ENCODE results near the gene ABCB10.
A peak's percentile ranks its signal among the peaks of the same experiment; 100 is the strongest.
"Not testable (repeated sequence)": the region's sequence is repeated elsewhere in the genome, so short reads cannot be mapped to it uniquely, and the experiment has no call there.

The ABCB10 gene

DNA sequence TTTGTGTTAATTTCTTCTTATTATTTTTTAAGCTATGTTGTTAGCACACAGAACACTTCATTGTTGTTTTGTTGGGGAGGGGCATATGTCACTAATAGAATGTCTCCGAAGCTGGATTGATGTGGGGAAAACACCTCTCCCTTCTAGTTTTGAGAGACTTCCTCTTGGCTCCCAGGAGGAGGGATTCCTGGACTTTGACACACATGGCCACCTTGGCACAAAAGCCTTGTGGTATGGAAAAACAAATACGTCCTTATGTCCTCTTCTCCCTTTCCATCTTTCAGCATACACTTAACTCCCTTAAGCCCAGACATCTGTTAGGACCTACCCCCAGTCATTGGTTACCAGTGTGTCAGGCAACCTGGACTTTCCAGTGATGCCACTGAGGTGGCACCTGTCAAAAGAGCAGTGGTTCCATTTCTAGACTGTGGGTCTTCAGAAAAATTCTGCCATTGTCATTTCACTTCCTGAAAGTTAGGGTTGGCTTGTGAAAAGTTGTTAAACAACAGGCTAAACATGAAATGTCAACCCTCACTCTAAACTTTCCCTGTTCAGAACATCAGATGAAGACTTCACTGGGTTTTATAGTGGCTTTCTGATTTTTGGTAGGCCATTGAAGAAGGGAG, 12.5 kb upstream of the ABCB10 start:
- no peak for DNase-seq

DNA sequence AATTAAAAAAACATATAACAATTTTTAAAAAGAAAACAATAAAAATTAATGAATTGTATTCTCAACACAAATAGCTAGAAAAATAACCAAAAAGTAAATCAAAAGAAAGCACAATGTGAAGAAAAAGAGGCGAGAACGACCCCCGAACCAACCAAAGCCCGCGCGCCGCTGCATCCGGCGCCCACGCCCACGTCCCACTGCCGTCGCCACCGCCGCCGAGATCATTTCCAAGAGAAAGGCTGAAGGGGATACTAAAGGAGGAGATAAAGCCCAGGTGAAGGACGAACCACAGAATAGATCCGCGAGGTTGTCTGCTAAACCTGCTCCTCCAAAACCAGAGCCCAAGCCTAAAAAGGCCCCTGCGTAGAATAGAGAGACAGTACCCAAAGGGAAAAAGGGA, 11.8 kb upstream of the ABCB10 start:
- no peak for DNase-seq

DNA sequence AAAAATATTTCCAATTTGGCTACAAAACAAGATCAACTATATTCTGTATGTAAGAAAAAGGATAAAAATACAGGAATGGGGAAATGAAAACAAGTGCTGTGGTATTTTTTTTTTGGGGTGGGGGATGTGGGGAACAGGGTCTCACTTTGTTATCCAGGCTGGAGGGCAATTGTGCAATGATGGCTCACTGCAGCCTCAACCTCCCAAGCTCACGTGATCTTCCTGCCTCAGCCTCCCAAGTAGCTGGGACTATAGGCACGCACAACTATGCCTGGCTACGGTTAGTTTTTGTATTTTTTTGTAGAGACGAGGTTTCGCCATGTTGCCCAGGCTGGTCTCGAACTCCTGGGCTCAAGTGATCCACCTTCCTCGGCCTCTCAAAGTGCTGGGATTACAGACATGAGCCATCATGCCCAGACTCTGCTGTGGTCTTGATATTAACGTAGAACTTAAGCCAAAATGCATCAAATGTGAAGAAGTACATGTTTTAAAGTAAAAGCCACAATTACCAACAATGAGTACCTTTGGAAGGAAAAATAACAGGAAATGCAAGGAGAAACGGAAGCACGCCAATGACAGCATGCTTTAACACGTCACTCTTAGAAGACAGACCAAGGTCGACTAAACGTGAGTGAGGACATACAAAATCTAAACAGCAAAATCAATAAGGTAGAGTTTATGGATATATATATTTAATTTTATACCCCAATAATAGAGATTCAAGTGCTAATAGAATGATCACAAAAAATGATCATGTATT, 8.8 kb upstream of the ABCB10 start:
- no peak for DNase-seq

DNA sequence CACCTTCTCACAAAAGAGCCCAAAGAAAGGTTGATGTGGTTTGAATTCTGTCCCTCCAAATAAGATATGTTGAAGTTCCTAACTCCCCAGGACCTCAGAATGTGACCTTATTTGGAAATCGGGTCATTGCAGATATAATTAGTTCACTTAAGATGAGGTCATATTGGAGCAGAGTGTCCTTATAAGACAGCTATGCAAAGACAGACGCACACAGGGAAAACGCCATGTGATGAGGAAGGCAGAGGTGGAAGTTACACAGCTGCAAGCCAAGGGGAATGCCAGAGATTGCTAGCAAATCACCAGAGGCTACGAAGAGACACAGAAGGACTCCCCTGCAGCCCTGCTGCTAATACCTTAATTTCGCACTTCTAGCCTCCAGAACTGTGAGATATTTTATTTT, 5.2 kb upstream of the ABCB10 start:
- no peak for DNase-seq

DNA sequence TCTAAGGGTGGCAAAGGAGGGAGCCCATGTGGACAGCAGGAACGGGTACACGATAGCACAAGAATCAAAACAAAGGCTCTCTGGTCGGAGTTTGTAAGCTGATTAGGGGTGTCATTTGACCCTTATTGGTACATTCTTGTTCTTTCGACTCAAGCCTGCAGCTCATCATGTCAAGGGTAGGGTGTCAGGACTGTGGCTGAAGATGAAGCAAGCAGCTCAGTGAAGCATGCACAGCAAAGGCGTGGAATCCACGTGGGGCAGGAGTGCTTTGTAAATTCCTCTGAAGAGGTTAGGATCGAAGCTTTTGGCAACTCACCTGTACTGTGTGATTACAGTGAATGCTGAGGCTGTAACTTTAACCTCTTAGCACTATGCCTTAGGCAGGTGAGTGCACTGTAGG, 4.7 kb upstream of the ABCB10 start:
- DNase-seq, result no peak

DNA sequence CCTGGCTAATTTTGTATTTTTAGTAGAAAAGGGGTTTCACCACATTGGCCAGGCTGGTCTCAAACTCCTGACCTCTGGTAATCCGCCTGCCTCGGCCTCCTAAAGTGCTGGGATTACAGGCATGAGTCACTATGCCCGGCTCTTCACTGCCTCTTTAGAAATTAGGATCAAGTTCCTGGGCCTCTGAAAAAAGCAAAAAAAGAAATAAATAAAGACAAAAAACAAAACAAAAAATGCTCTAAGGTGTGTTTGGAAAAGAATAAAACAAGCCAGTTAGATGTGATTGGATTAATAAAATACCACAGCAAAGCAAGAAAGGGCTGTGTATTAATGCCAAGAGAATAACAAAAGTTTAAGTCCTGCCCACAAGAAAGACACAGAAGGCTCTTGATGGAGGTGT, 4.2 kb upstream of the ABCB10 start:
- no peak for DNase-seq

DNA sequence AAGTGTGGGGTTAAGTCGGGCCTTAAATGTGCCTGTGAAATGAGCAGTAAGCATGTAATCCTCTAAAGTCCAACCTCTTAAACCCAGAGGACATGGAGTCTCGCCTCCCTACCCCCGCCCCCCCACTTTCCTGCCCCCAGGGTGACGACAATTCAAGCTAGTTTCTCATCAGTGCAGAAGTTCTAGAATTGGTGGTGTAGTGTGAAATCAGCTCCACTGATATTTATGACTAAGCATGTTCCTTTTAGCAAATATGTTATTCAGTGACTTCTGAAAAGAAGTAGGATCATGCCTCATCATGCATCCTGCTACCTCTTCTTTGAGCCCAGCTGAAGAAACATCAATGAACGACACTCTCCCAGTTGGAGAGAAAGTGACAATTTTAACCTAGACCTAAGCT, 2.6 kb upstream of the ABCB10 start:
- DNase-seq, result no peak

DNA sequence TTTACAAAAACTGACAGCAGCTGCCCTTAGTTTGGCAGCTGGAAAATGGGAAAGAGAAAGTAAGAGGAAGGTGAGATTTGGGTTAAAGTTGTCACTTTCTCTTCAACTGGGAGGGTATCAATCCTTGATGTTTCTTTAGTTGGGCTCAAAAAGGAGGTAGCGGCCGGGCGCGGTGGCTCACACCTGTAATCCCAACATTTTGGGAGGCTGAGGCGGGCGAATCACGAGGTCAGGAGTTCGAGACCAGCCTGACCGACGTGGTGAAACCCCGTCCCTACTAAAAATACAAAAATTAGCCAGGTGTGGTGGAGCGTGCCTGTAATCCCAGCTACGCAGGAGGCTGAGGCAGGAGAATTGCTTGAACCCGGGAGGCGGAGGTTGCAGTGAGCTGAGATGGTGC, 1.6 kb upstream of the ABCB10 start:
- DNase-seq, result not testable (repeated sequence)

DNA sequence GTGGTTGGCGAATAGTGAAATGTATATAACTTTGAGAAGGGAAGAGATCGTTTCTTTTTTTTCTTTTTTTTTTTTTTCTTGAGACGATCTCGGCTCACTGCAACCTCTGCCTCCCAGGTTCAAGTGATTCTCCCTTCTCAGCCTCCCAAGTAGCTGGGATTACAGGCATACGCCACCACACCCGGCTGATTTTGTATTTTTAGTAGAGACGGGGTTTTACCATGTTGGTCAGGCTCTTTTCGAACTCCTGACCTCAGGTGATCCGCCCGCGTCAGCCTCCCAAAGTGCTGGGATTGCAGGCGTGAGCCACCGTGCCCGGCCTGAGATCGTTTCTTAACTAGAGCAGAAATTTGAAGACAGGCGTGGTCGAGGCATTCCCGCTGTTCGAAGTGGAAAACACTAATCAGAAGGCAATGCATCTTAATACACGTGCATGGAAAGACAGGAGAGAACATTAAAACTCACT, 862 bp upstream of the ABCB10 start:
- DNase-seq, result not testable (repeated sequence)

DNA sequence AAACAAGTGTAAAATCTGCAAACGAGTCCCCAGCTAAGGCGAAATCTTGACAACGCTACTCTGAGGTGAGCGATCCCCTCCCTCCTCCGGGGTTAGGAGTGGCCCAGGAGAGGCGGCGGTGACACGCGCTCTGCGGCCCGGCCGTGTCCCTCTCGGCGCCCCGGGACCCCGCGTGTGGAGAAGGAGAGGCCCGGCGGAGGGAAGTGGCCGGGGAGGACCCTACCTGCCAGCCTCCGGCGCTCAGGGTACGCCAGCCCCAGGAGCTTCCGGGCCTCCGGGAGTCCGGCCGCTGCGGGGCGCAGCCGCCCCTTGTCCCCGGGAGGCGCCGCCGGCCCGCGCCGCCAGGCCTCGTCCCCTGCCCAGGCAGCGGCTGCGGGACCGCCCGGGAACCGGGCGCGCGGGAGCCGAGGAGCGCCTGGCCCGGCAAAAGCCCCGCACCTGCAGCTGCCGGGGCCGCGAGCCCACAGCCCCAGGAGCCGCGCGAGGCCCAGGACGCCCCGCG, 543 bp downstream of the ABCB10 start:
- peak; percentile 16 to 36 for DNase-seq

DNA sequence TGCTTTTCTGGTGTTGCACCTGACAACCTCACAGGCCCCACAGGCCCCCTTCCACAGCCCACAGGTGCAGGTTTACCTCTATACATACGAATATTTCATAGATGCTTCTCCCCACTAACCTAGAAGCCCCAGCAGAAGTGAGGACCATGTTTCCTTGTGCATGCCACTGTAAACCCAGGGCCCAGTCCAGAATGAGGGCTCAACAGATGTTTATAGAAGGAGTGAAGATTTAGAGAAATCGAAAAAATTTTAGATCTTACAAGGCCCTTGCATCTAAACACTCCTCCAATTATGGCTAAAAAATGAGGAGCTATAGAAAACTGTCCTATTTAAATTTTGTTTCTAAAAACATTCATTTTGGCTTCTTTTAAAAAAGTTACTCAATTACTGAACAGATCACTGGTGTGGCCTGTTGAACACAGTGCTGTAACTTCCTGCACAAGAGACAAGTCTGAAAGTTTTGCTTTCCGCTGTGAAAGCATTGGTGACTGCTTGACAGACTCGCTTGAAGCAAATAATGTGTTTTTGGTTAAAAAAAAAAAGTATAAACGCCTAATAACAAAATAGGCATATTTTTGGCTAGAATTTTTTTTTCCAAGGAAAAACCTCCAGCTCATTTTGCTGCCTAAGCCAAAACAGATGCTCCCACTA, 1.2 kb downstream of the ABCB10 start:
- DNase-seq, result peak in 1 of 2 donors; percentile 33

DNA sequence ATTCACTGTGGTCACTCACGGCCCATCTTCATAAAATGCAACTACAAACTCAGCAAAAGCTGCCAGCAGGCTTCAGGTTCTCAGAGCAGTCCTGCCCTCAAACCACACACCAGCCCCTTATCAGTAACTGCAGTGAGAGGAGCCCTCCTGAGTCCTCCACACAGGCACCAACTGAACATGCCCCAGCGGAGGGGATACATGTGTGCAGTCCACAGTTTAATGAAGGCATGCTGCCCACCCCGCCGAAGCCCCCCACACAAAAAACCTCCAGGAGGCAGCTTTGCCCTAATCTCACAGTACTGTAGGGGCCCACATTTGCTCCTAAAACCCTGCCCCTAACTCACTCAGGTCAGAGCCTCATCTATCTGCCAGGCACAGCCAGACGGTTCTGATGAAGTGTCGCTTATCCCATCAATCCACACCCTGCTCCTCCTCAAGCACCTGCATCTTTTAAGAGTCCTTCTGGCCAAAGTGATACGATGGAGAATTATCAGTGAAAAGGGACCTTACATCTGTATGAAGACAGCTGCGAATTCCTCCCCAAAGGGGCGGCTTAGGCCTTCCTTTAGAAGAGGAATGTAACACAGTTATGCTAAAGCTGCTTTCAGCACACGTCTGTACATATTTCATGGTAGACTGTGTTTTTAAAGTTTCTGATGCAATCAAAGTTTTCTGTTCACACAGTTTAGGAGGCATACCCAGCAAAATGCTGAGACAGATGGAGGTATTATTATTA, 3.5 kb downstream of the ABCB10 start:
- DNase-seq, result no peak

DNA sequence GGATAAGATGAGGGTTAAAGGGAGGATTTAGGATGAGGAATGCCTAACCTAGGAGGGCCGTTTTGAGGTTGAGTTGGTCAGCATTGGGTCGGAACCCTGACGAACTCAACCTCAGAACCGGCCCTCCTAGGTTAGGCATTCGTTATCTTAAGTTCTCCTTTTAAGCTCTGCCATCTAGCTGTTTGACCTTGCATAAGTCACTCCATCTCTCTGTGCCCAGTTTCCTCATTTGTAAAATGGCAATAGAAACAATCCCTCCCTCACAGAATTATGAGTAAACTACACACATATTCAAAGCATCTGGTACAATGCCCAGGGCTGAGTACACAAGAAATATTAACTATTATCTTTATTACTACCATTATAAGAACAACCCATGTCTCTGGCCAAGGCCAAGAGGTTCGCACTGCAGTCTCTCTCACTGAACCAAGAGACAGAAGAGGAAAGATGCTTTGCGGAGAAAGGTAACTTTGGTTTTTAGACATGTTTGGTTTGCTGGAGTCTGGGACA, 4.8 kb downstream of the ABCB10 start:
- DNase-seq, result no peak

DNA sequence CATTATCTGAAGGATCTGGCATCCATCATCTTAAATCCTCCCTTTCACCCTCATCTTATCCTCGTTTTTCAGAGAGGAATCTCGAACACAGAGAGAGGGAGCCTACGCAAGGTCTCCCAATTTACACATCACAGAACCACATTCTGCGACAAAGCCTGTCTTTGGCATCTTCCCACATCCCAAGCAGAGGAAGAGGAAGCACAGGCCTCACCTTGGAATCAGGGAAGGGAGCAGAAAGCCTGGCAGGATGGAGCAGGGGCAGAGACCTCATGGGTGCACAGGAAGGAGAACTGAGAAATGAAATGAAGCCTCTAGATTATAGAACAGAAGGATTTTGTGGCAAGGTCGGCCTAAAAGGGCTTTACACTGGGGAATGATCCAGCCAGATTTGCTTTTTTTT, 5.8 kb downstream of the ABCB10 start:
- no peak for DNase-seq

DNA sequence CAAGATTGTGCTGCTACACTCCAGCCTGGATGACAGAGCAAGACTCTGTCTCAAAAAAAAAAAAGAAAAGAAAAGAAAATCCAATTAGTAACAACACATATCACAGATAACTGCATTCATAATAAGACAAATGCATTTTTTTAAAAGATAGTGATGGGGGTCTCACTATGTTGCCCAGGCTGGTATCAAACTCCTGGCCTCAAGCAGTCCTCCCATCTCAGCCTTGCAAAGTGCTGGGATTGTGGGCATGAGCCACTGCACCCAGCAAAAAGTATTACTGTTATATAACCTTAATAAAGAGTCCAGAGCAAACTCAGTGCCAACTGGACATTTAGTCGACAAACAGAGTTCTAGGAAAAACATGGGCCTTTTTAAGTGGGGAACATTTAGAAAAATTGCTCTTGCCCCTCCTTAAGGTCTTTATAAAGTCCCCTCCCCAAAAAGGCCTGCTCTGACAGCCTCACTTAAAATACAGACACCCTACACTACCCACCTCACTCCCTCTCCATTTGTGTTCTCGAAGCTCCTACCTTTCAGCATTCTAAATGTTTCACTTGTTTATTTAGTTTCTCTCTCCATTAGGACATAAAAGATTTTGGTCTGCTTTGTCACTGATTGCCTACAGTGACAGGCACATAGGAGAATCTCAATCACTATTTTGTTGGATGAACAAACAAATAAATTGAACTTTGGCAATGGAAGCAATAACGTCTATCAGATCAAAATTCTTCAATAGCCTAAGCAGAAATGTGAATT, 7.5 kb downstream of the ABCB10 start:
- DNase-seq, result no peak

DNA sequence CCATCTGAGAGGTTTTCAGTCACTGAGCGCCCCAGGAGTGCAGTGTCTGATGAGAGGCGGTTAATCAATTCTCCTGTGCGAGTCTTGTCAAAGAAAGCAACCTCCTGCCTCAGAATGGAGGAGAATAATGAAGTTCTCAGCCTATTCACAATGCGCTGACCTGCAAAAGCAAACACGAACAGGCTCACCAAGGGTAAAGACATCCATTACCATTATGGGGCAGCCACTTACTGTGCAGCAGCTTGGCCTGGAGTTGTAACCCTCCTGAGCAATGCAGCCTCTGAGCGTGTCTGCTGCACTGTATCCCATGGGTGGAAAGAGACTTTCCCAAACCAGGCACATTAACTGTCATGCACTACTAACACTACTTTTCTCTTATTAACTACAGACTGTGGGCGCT, 11.0 kb downstream of the ABCB10 start:
- no peak for DNase-seq

DNA sequence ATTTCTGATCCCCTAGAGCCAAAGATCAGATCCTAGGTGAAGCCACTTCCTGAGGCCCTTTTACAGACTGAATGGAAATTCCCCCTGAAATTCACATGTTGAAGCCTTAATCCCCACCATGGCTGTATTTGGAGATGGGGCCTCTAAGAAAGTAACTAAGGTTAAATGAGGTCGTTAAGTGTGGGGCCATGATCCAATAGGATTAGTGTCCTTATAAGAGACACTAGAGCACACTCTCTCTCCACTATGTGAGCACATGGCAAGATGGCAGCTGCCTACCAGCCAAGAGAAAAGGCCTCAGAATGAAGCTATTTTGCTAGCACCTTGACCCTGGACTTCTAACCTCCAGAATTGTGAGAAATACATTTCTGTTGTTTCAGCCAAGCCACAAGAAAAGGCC, 13.9 kb downstream of the ABCB10 start:
- no peak for DNase-seq

DNA sequence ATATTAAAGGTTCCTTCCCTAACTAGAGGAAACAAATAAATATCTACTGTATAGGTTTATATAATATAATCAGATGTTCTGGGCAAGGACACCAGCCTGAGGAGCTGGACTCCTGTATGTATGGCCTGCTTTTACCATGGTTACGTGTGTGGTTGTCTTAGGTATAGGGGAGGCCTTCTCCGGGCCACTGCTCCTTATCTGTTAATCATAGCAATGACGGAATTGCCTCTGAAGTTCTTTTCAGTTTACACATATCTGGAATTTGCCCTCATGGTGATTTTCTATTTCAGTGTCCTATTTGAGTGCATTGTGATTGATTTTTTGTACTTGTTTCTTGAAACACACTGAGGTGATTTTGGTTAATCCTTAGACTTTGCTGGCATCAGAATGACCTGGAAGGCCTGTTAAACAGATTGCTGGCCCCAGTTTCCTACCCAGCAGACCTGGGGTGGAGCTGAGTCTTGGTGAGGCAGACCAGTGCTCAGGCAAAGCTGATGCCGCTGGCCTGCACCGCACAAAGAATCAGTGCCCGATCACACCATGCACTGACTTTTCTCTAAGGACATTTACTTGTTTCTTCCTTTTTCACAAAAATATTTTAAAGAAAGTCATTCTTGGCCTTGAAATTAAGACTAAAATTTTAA, 18.5 kb downstream of the ABCB10 start:
- DNase-seq, result no peak

DNA sequence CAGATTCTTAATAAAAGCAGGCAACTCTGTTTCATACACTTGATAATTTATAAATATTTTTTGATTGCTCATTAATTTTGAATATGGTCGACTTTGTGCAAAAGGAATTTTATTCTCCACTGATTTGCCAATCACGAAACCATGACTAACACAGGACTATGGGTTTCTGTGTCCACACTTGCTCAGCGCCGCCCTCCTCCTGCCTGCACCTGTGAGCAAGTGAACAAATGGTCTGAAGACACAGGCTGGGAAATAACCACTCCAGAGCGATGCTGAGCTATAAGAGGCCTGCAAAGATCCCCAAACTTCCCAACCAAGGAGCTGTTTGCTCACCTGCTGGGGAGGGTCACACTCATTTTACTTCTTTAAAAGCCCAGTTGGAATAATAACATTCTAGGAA, 19.6 kb downstream of the ABCB10 start:
- no peak for DNase-seq

DNA sequence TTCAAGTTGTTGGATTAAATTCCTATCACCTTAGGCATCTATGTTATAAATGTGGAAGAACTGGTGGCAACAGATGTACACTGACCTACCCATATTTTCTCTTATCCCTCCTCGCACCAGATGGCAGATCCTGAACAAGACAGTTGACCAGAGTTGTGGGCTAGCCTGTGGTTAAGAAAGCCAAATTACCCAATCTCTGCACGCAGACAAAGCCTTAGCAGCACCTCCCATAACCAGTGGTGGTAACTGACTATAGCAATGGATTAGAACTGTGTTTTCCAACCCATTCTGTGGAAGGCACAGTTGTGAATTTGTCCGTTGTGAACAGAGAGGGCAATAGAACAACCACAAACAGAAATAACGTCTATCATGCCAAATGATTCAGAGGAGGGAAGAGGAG, 20.6 kb downstream of the ABCB10 start:
- DNase-seq, result no peak

DNA sequence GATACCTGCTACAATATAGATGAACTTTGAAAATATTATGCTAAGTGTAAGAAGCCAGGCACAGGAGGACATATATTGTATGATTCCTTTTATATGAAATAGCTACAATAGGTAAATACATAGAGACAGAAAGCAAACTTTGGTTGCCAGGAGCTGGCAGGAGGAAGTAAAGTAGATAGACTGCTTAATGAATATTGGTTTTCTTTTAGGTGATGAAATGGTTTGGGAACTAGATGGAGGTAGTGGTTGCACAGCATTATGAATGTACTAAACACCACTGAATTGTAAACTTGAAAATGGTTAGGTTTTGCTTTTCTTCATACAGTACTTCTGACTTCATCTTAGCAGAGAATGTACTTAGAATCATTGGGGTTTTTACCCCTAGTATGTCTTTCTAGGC, 21.5 kb downstream of the ABCB10 start:
- DNase-seq, result no peak

DNA sequence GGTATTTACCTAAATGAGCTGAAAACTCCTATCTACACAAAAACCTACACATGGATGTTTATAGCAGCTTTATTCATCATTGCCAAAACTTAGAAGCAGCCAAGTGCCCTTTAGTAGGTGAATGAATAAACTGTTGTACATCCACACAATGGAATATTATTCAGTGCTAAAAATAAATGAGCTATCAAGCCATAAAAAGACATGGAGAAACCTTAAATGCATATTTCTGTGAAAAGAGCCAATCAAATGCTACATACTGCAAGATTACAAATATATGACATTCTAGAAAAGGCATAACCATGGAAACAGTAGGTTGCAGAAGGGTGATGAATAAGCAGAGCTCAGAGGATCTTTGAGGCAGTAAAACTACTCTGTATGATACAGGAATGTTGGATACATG, 23.3 kb downstream of the ABCB10 start:
- DNase-seq, result no peak
